HG02885 (cell line): ENCODE data around the gene ZNF397.

Experiments
- ATAC-seq: cut with Tn5 transposase; IDR thresholded peaks from one replicate; pipeline ENCODE4 v1.9.1; 2021; ENCODE audit warnings: mild to moderate bottlenecking; ENCODE audit not compliant: unreplicated experiment, poor library complexity

The ZNF397 gene

DNA sequence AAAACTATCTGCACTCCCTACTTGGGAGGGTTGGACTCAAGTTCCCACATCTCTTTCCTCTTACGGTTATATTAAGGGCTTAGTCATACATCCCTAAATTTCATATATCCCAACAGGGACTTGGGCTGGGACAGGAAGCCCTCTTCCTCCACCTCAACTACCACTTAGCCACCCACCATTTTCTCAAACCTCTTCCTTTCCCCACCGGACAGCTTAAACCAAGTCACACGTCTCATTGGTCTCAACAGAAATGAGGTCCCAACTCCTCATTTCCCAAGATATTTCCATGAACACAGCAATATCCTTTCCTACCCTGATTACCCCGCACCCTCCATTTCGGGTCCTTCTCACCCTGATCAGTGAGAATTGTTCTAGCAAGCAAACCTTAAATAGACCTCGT lies 48.5 kb downstream of the ZNF397 start:
- ATAC-seq: no peak

- peak; percentile 31 for ATAC-seq
Measured at GRCh38 chr18:35289727-35290093, 48.9 kb downstream of the ZNF397 start.

DNA sequence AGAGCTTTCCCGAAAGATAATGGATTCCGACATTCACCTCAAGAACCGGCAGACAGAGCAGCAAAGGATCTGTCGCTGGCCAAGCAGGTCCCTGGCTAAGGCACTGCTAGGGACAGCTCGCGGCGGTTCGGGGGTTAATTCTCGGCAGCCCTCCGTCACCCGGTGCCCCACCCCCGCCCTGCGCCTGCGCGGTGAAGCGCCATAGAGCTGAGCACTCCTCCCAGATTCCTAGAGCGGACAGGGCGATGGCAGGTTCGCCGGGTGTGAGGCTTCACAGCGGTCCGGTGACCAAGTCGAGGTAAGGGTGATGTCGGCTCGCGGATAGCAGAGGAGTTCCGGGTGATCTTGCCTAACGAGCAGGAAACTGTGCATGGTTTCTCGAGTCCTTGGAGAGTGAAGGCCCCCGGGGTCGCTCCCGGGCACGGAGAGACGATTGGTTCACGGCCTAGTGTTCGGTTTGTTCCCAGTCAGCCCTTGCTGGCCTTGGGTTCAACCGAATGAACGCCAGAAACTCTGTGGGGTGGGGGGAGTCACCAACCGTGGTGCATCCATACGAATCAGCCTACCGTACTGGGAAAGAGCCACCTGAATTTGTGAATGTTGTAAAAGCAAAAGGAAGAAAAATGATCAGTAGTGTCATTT lies 49.4 kb downstream of the ZNF397 start, which contains the start of gene ZSCAN30:
TSS of gene ZSCAN30 (minus strand) at position 136 of the 642 bp plus-strand sequence. CDS start 25,877 bp downstream, outside the sequence.
- peak; percentile 94 for ATAC-seq

DNA sequence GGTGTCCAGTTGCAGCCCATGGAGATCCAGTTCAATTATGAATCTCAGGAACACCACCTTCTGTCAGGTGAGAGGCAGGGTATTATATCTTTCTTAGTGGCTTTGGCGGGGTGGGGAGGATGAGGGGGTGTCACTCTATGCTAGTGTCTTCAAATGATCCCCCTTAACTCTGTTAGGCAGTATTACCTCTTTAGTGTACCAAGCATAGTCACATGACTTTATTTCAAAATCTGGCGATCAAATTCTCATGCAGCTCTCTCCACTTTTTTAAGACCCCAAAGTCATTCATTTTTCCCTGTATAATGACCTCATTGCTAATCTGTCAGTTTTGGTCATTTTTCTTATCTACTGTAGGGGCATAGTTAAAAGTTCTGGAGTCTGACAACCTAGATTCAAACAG lies 50.3 kb downstream of the ZNF397 start:
- no peak for ATAC-seq

- no peak for ATAC-seq
Measured at GRCh38 chr18:35296060-35296459, 55.2 kb downstream of the ZNF397 start.

DNA sequence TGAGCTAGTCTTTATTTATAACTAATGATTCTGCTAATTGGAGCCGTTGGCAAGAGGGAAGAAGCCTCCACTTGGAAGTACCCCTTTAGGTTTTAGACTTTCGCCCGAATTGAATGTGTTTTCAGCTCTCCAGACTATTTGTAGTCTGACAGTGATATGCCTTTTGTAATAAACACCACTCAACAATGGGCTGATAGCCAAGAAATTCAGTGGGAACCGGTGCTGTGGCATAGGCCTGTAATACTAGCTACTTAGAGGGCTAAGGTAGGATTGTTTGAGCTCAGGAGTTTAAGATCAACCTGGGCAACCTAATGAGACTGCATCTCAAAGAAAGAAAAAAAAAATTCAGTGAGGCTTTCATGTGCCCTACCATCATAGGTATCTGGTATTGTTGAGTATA lies 62.8 kb downstream of the ZNF397 start:
- ATAC-seq: no peak

GRCh38 chr18:35306588-35307250 lies 65.9 kb downstream of the ZNF397 start:
- ATAC-seq: no peak
